Smooth muscle cell (in vitro differentiated cells): ENCODE measurements around the gene CNTN1. TPM values are rescaled to one million over a fixed set of nuclear protein-coding genes. Genes with fewer than 3 reads are reported as not detected.
"Not testable (repeated sequence)": the region's sequence is repeated elsewhere in the genome, so short reads cannot be mapped to it uniquely, and the experiment has no call there.

Experiments
- DNase-seq: peaks from one replicate; lab custom pipeline; 2025; ENCODE audit not compliant: unreplicated experiment; lab: John Stamatoyannopoulos, UW
- H2AFZ ChIP-seq: fragments of 200-600 bp; sonication (generic); 2 replicates; pipeline ENCODE4 v1.6.0; 2016; ENCODE audit warnings: antibody characterized with exemption, low read depth, mild to moderate bottlenecking
- H3F3A ChIP-seq: fragments of 200-600 bp; sonication (generic); 2 replicates; pipeline ENCODE4 v1.6.0; 2017; ENCODE audit warnings: antibody characterized with exemption, low read depth
- H3K27ac ChIP-seq: fragments of 200-600 bp; sonication (generic); 2 replicates; pipeline ENCODE4 v1.5.1; 2016; ENCODE audit warnings: low read depth, mild to moderate bottlenecking
- H3K27me3 ChIP-seq: fragments of 200-600 bp; sonication (generic); 2 replicates; pipeline ENCODE4 v1.6.1; 2016; ENCODE audit warnings: low read depth, mild to moderate bottlenecking
- H3K36me3 ChIP-seq: fragments of 200-600 bp; sonication (generic); 2 replicates; pipeline ENCODE4 v1.5.1; 2016; ENCODE audit warnings: low read depth
- H3K4me1 ChIP-seq: fragments of 200-600 bp; sonication (generic); 2 replicates; pipeline ENCODE4 v1.5.1; 2016; ENCODE audit warnings: low read depth
- H3K4me2 ChIP-seq: fragments of 200-600 bp; sonication (generic); 2 replicates; pipeline ENCODE4 v1.6.0; 2016; ENCODE audit warnings: mild to moderate bottlenecking
- H3K4me3 ChIP-seq: fragments of 200-600 bp; sonication (generic); 2 replicates; pipeline ENCODE4 v1.5.1; 2016; ENCODE audit warnings: mild to moderate bottlenecking
- H3K79me2 ChIP-seq: fragments of 200-600 bp; sonication (generic); 2 replicates; pipeline ENCODE4 v1.6.0; 2016; ENCODE audit warnings: low read depth, mild to moderate bottlenecking
- H3K9ac ChIP-seq: fragments of 200-600 bp; sonication (generic); 2 replicates; pipeline ENCODE4 v1.6.0; 2016; ENCODE audit warnings: low read depth
- H3K9me3 ChIP-seq: fragments of 200-600 bp; sonication (generic); replicated peaks from 2 replicates; pipeline ENCODE4 v1.5.1; 2016; ENCODE audit warnings: low read depth
- H4K20me1 ChIP-seq: fragments of 200-600 bp; sonication (generic); 2 replicates; pipeline ENCODE4 v1.6.0; 2016; ENCODE audit warnings: low read depth
- CTCF ChIP-seq: fragments of 200-600 bp; sonication (generic); IDR thresholded peaks from 2 replicates; pipeline ENCODE4 v1.5.1; 2017; ENCODE audit warnings: borderline replicate concordance, mild to moderate bottlenecking, antibody characterized with exemption; ENCODE audit not compliant: insufficient read depth, poor library complexity, severe bottlenecking
- WGBS: methylation state at CpG from one replicate; pipeline ENCODE4 v1.1.7; 2016; ENCODE audit warnings: low lambda C conversion rate; 5-methylcytosine and 5-hydroxymethylcytosine counted together
- polyA plus RNA-seq: library from polyadenylated mRNA; unstranded; fragments of >200 nt; fragmentation: Nextera tagmentation; extraction: Ambion mirVana; gene quantifications from 2 replicates; pipeline ENCODE4 v1.2.1, GENCODE V29; 2016
- total RNA-seq: library from RNA; depleted of rRNA; stranded (reverse); fragments of >200 nt; gene quantifications from 2 replicates; pipeline ENCODE4 v1.2.3, GENCODE V29; 2014

The CNTN1 gene
- total and polyA plus RNA-seq, 2 experiments from 2014 or later, result 0.37 to 0.94 TPM

- Histone ChIP-seq H4K20me1 (no peaks in the 10 kb centered on the region), H3K9me3 (no peaks in the 10 kb centered on the region), H3K4me3 (no peak overlapping the region), H3K27me3 (no peaks in the 10 kb centered on the region), H3K4me1 (no peaks in the 10 kb centered on the region), H3F3A (no peaks in the 10 kb centered on the region), H3K79me2 (no peaks in the 10 kb centered on the region), H3K27ac (no peak overlapping the region), H3K9ac (no peak overlapping the region), H3K4me2 (no peak overlapping the region), H2AFZ (no peak overlapping the region), H3K36me3 (no peaks in the 10 kb centered on the region)
- DNase-seq, result no peak
- 85% methylated on average over 5 of the region's 5 CpGs for WGBS
- TF ChIP-seq CTCF, result no peak
Observed at GRCh38 chr12:41073633-41074472, 381.6 kb downstream of the CNTN1 start.

DNA sequence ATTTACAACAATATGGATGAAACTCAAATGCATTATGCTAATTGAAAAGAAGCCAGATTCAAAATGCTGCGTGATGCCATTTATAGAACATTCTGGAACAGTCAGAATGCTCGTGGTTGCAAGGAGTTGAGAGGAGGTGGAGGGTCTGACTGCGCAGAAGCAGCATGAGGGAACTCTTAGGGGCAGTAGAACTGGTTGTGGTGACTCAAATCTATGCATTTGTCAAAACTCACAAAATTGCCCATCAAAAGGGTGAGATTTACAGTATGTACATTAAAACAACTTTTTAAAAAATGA, 382.2 kb downstream of the CNTN1 start:
- no peak for DNase-seq
- H3K9me3 ChIP-seq, result no peaks in the 10 kb centered on the region
- H3K36me3 ChIP-seq, result no peaks in the 10 kb centered on the region
- H3K9ac ChIP-seq, result no peak overlapping the region
- no peak overlapping the region for H3K4me3 ChIP-seq
- no peaks in the 10 kb centered on the region for H3K4me1 ChIP-seq
- H3K4me2 ChIP-seq, result no peak overlapping the region
- no peaks in the 10 kb centered on the region for H3F3A ChIP-seq
- TF ChIP-seq CTCF, result no peak
- H4K20me1 ChIP-seq, result no peaks in the 10 kb centered on the region
- no peaks in the 10 kb centered on the region for H3K79me2 ChIP-seq
- no peak overlapping the region for H3K27ac ChIP-seq
- WGBS, result 93% methylated on average over 3 of the region's 3 CpGs
- no peaks in the 10 kb centered on the region for H3K27me3 ChIP-seq
- no peak overlapping the region for H2AFZ ChIP-seq

DNA sequence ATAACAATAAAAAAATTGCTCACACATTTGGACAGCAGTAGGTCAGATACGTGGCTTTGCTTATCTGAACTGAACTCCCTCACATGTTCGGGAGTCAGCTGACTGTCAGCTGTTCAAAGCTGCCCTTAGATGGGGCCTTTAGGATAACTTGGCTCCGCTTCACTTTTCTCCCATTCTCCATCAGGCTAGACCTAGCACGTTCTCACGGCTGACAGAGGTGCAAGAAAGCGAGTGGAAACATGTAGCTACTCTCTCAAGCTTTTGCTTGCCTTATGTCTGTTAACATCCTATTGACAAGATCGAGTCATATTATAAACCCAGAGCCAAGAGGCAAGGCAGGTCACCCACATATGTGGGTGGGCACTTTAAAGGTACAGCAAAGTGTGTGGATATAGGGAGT, 383.9 kb downstream of the CNTN1 start:
- H3K4me3 ChIP-seq, result no peak overlapping the region
- no peak overlapping the region for H3K27ac ChIP-seq
- H3K9me3 ChIP-seq, result no peaks in the 10 kb centered on the region
- H3K27me3 ChIP-seq, result no peaks in the 10 kb centered on the region
- no peaks in the 10 kb centered on the region for H3K36me3 ChIP-seq
- no peak for TF ChIP-seq CTCF
- H3K79me2 ChIP-seq, result no peaks in the 10 kb centered on the region
- no peaks in the 10 kb centered on the region for H3K4me1 ChIP-seq
- no peak overlapping the region for H3K9ac ChIP-seq
- no peaks in the 10 kb centered on the region for H4K20me1 ChIP-seq
- WGBS, result 86% methylated on average over 7 of the region's 7 CpGs
- H3K4me2 ChIP-seq, result no peak overlapping the region
- no peaks in the 10 kb centered on the region for H3F3A ChIP-seq
- DNase-seq, result no peak
- no peak overlapping the region for H2AFZ ChIP-seq

DNA sequence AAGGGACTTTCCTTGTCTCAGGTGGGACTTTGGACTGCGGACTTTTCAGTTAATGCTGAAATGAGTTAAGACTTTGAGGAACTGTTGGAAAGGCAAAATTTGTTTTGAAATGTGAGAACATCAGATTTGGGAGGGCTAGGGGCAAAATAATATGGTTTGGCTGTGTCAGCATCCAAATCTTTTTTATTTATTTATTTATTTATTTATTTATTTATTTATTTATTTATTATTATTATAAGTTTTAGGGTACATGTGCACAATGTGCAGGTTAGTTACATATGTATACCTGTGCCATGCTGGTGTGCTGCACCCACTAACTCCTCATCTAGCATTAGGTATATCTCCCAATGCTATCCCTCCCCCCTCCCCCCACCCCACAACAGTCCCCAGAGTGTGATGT, 389.0 kb downstream of the CNTN1 start:
- H3K4me2 ChIP-seq, H3K4me3 ChIP-seq, H3K27ac ChIP-seq, DNase-seq, H4K20me1 ChIP-seq, H3K4me1 ChIP-seq, H3K27me3 ChIP-seq, H2AFZ ChIP-seq, H3K79me2 ChIP-seq, H3K9me3 ChIP-seq, H3K36me3 ChIP-seq, H3K9ac ChIP-seq, H3F3A ChIP-seq: not testable (repeated sequence)
- WGBS, result 0% methylated on average over 1 of the region's 1 CpG
